IMR-90 (cell line): Measurements from ENCODE around the gene ROBO2. TPM values are rescaled to one million over a fixed set of nuclear protein-coding genes. Genes with fewer than 3 reads are reported as not detected.

Source experiments
- ATAC-seq: fragments of 200-7000 bp; cut with Tn5 transposase; 2 replicates; pipeline ENCODE4 v1.9.1; 2020; ENCODE audit warnings: low read depth, mild to moderate bottlenecking, moderate library complexity
- BruUV-seq: library from RNA; stranded (reverse); fragments of 400-500 nt; replicated peaks from 2 replicates; lab custom pipeline; 2021; lab: Mats Ljungman, UMichigan
- CTCF ChIA-PET: fragments of 300-600 bp; formaldehyde crosslinking; extraction: SDS; loops from one replicate; lab custom pipeline; 2021; ENCODE audit warnings: antibody characterized with exemption; lab: Yijun Ruan, JAX
- POLR2A ChIA-PET: fragments of 300-600 bp; sonication (Branson Sonifier 250); formaldehyde crosslinking; loops from one replicate; lab custom pipeline; 2022; ENCODE audit warnings: antibody characterized with exemption; ENCODE audit not compliant: unreplicated experiment; lab: Charles Lee
- DNase-seq: peaks from one replicate; pipeline ENCODE4 v3.0.0; 2013
- H2AFZ ChIP-seq: replicated peaks from 2 replicates; pipeline ENCODE3; 2013; ENCODE audit warnings: low read length, mild to moderate bottlenecking; ENCODE audit not compliant: poor library complexity
- H2AK5ac ChIP-seq: 2 replicates; pipeline ENCODE4 v1.6.1; 2013; ENCODE audit warnings: low read depth, low read length, inconsistent platforms
- H2AK9ac ChIP-seq: replicated peaks from 2 replicates; pipeline ENCODE3; 2013; ENCODE audit warnings: mild to moderate bottlenecking, low read depth, low read length, moderate library complexity; ENCODE audit not compliant: poor library complexity
- H2BK120ac ChIP-seq: 2 replicates; pipeline ENCODE4 v1.6.1; 2013; ENCODE audit warnings: low read depth, low read length, inconsistent platforms
- H2BK15ac ChIP-seq: 3 replicates; pipeline ENCODE4 v1.6.1; 2013; ENCODE audit warnings: low read depth, low read length, inconsistent platforms
- H2BK20ac ChIP-seq: 2 replicates; pipeline ENCODE4 v1.6.1; 2013; ENCODE audit warnings: low read depth, mild to moderate bottlenecking, inconsistent platforms, low read length, moderate library complexity
- H2BK5ac ChIP-seq: 2 replicates; pipeline ENCODE4 v1.6.1; 2013; ENCODE audit warnings: mild to moderate bottlenecking, low read depth, low read length, inconsistent platforms; ENCODE audit not compliant: poor library complexity, severe bottlenecking
- H3K14ac ChIP-seq: replicated peaks from 2 replicates; pipeline ENCODE4 v1.6.1; 2013; ENCODE audit warnings: low read depth, low read length, inconsistent platforms
- H3K18ac ChIP-seq: 2 replicates; pipeline ENCODE4 v1.6.1; 2013; ENCODE audit warnings: low read depth, low read length, control low read depth
- H3K23ac ChIP-seq: 2 replicates; pipeline ENCODE4 v1.6.1; 2013; ENCODE audit warnings: low read depth, low read length, inconsistent platforms
- H3K27ac ChIP-seq: 2 replicates; pipeline ENCODE4 v1.5.1; 2013; ENCODE audit warnings: mild to moderate bottlenecking, control low read depth, low read length; ENCODE audit not compliant: insufficient read depth
- H3K27me3 ChIP-seq: 2 replicates; pipeline ENCODE4 v1.6.1; 2013; ENCODE audit warnings: low read length; ENCODE audit not compliant: control insufficient read depth, insufficient read depth
- H3K36me3 ChIP-seq: 2 replicates; pipeline ENCODE4 v1.6.1; 2013; ENCODE audit warnings: low read length, mixed read lengths; ENCODE audit not compliant: control insufficient read depth, insufficient read depth
- H3K4ac ChIP-seq: 2 replicates; pipeline ENCODE4 v1.6.1; 2013; ENCODE audit warnings: low read depth, low read length, inconsistent platforms
- H3K4me1 ChIP-seq: 2 replicates; pipeline ENCODE4 v1.6.1; 2013; ENCODE audit warnings: low read length, mixed read lengths; ENCODE audit not compliant: control insufficient read depth, insufficient read depth
- H3K4me2 ChIP-seq: 2 replicates; pipeline ENCODE4 v1.6.1; 2013; ENCODE audit warnings: low read depth, mild to moderate bottlenecking, control low read depth, low read length, moderate library complexity
- H3K4me3 ChIP-seq: 2 replicates; pipeline ENCODE4 v1.5.1; 2013; ENCODE audit warnings: low read depth, mild to moderate bottlenecking, control low read depth, low read length, moderate library complexity; ENCODE audit not compliant: insufficient read depth
- H3K56ac ChIP-seq: 2 replicates; pipeline ENCODE4 v1.6.1; 2013; ENCODE audit warnings: low read length, inconsistent platforms; ENCODE audit not compliant: insufficient read depth; ENCODE audit errors: extremely low read depth
- H3K79me1 ChIP-seq, 2 experiments: 2 replicates each; pipeline ENCODE4 v1.6.1; 2013; ENCODE audit warnings: low read length in 2 of 2, inconsistent platforms in 1 of 2, low read depth in 1 of 2
- H3K9ac ChIP-seq: 2 replicates; pipeline ENCODE4 v1.6.1; 2013; ENCODE audit warnings: low read depth, low read length, control low read depth
- H3K9me1 ChIP-seq: 2 replicates; pipeline ENCODE4 v1.6.1; 2013; ENCODE audit warnings: low read length, inconsistent platforms; ENCODE audit not compliant: insufficient read depth
- H3K9me3 ChIP-seq: 2 replicates; pipeline ENCODE4 v1.6.1; 2013; ENCODE audit warnings: low read length; ENCODE audit not compliant: control insufficient read depth, insufficient read depth
- H4K20me1 ChIP-seq: 2 replicates; pipeline ENCODE4 v1.6.1; 2013; ENCODE audit warnings: low read length, inconsistent platforms; ENCODE audit not compliant: insufficient read depth
- H4K5ac ChIP-seq: 2 replicates; pipeline ENCODE4 v1.6.1; 2013; ENCODE audit warnings: mild to moderate bottlenecking, low read depth, low read length, control low read depth
- H4K8ac ChIP-seq, 2 experiments: 2 replicates each; pipeline ENCODE4 v1.6.1; 2013; ENCODE audit warnings: low read depth in 2 of 2, low read length in 2 of 2, control low read depth in 1 of 2, inconsistent platforms in 1 of 2
- H4K91ac ChIP-seq: 2 replicates; pipeline ENCODE4 v1.6.1; 2013; ENCODE audit warnings: low read depth, low read length, inconsistent platforms; ENCODE audit not compliant: insufficient read depth
- FOS ChIP-seq: fragments of 150-350 bp; IDR thresholded peaks from 2 replicates; pipeline ENCODE4 v1.6.1; 2016; ENCODE audit warnings: low read depth, low read length
- MAFK ChIP-seq: IDR thresholded peaks from 2 replicates; pipeline ENCODE4 v1.6.1; 2012; ENCODE audit warnings: low read depth, low read length, improper control_type of control experiment
- WGBS, 2 experiments: methylation state at CpG; one replicate each; pipeline versions ENCODE4 v1.1.5 to v1.1.7; 2013; ENCODE audit warnings: missing lambda C conversion rate in 2 of 2; ENCODE audit not compliant: insufficient read length in 1 of 2; ENCODE audit errors: extremely low coverage in 2 of 2; 5-methylcytosine and 5-hydroxymethylcytosine counted together
- dilution Hi-C: fragments of 300-500 bp; cut with HindIII; formaldehyde crosslinking; loops from one replicate; pipeline ENCODE4 v1.14.3; 2018; ENCODE audit warnings: low sequenced_read_pairs; ENCODE audit not compliant: unreplicated experiment
- in situ Hi-C: fragments of 300-500 bp; cut with MboI; formaldehyde crosslinking; loops from 3 replicates; pipeline ENCODE4 v1.14.3; 2019; ENCODE audit warnings: low sequenced_read_pairs, inconsistent platforms, mixed read lengths
- intact Hi-C: fragments of 100-400 bp; cut with micrococcal nuclease; formaldehyde crosslinking; loops from 2 replicates; pipeline ENCODE4 v1.10.0; 2022
- polyA plus RNA-seq, 3 experiments: library from polyadenylated mRNA; depleted of rRNA; stranded (reverse); fragments of >200 nt; gene quantifications; 2 replicates each; pipeline ENCODE4 v1.2.3, GENCODE V29; 2012; ENCODE audit warnings: low replicate concordance in 1 of 3
- total RNA-seq: library from RNA; depleted of rRNA; stranded (reverse); fragments of >200 nt; gene quantifications from 2 replicates; pipeline ENCODE4 v1.2.3, GENCODE V29; 2012

Gene ROBO2
- total and polyA plus RNA-seq, 2 of the 4 experiments (the other 2 are of a cell fraction) = 9.3 to 14.5 TPM

DNA sequence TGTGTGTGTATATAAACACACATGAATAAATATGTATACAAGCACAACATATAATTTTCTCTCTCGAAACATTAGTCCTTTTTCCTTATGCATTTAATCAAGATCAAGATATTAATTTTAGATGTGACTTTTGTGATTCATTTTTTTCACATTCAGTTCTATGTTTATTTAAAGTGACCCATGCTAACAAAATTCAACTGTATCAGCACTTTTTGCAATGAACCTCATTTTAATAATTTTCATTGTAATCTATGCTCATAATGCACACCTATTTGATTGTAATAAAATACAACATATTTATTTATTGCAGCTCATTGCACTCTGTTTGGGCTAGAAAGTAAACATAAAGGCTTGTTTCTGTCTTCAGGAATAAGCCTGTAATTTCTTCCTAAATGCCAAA, 586.3 kb downstream of the ROBO2 start:
- dilution Hi-C loops (no loop called here), in situ Hi-C loops (no loop called here), intact Hi-C loops (no loop called here)
- H3K56ac ChIP-seq = no peak overlapping the region
- H3K23ac ChIP-seq = no peak overlapping the region
- H2BK5ac ChIP-seq = no peak overlapping the region
- no peak overlapping the region for H2BK15ac ChIP-seq
- no peak overlapping the region for H3K14ac ChIP-seq
- H2AK9ac ChIP-seq = no peak overlapping the region
- H3K4me3 ChIP-seq = no peak overlapping the region
- H3K27ac ChIP-seq = no peak overlapping the region
- H3K9ac ChIP-seq = no peak overlapping the region
- no peak for ATAC-seq
- H3K36me3 ChIP-seq = no peaks in the 10 kb centered on the region
- H3K4me2 ChIP-seq = no peak overlapping the region
- no peak overlapping the region for H2AFZ ChIP-seq
- no peak overlapping the region for H4K5ac ChIP-seq
- no peaks in the 10 kb centered on the region for H3K79me1 ChIP-seq
- no peak overlapping the region for H2AK5ac ChIP-seq
- BruUV-seq = no TSS peak
- ChIA-PET POLR2A (no interaction called here), CTCF (no interaction called here)
- H3K4me1 ChIP-seq = no peaks in the 10 kb centered on the region
- H3K4ac ChIP-seq = no peak overlapping the region
- TF ChIP-seq MAFK = peak; percentile 86
- no peak for TF ChIP-seq FOS
- WGBS, 2 experiments = no CpG with 5 or more reads among the region's 1 CpG
- H3K27me3 ChIP-seq = no peaks in the 10 kb centered on the region
- no peak overlapping the region for H2BK120ac ChIP-seq
- H2BK20ac ChIP-seq = no peak overlapping the region
- no peaks in the 10 kb centered on the region for H4K20me1 ChIP-seq
- no peak overlapping the region for H3K18ac ChIP-seq
- H4K8ac ChIP-seq = no peak overlapping the region
- no peak for DNase-seq
- no peaks in the 10 kb centered on the region for H3K9me1 ChIP-seq
- no peak overlapping the region for H4K91ac ChIP-seq
- H3K9me3 ChIP-seq = no peaks in the 10 kb centered on the region
